NCI-H2107 treated with DMSO at 0.1 percent for 48 hours (cell line): Measurements from ENCODE around the gene APOL6.

Source experiments
- DNase-seq: peaks from one replicate; lab custom pipeline; 2025; ENCODE audit not compliant: unreplicated experiment; lab: John Stamatoyannopoulos, UW

Gene APOL6

DNA sequence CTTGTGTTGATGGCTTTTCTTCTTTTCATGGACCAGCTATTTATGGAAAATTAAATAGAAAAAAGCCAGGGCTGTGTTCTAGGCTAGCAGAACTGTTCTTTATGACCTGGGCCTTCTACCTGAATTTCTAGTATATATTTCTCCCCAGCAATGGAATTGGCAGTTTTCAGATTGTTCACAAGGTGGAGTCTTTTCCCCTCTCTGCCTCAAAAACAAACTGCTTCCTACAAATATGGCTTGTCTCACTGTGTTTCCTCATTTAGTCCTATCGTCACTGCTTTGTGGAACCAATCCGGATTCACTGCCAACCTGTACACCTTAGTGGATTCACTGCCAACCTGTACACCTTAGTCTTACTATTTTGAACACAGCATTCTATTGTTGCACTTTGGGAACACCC, 64.4 kb downstream of the APOL6 start:
- no peak for DNase-seq

DNA sequence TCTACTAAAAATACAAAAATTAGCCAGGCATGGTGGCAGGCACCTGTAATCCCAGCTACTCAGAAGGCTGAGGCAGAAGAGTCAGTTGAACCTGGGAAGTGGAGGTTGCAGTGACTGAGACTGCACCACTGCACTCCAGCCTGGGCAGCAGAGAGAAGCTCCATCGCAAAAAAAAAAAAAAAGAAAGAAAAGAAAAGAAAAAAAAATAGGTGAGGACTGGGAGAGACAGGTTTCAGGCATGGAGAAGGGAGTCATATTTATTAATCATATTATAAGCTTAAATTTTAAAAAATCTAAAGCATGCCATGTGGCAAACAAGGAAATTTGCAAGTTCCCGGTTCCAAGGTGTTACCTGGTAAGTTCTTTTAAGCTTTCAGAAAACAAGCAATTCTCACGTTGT, 69.3 kb downstream of the APOL6 start, which contains the start of gene APOL5:
APOL5 (plus strand) TSS at position 301 of the 400 bp plus-strand sequence; CDS start at position 301, 0 bp downstream.
- no peak for DNase-seq
